ENCODE results near the gene NCR2. TPM values are rescaled to one million over a fixed set of nuclear protein-coding genes. Genes with fewer than 3 reads are reported as not detected.

The NCR2 gene
- total and polyA plus RNA-seq, 2 donors (not counting 1 experiment from before 2014, with no cell fraction given): not detected

GRCh38 chr6:41336824-41337223 lies 1.4 kb downstream of the NCR2 start:
- no peaks in the 10 kb centered on the region for H3K9me3 Mint-ChIP-seq (ENCODE audit: insufficient read depth)
- intact Hi-C loops (cut with micrococcal nuclease): no loop called here
- H3K36me3 ChIP-seq (replicated peaks in 1 of 2; ENCODE audit: control extremely low read depth in 1 of 2, control insufficient read depth in 1 of 2, extremely low read depth in 1 of 2, insufficient read depth in 2 of 2, low read length in 1 of 2): no peaks in the 10 kb centered on the region
- no peak overlapping the region for H3K27ac Mint-ChIP-seq
- ATAC-seq (ENCODE audit: low read depth): no peak
- ChIA-PET CTCF (interaction anchor here (0.9 to 1.6 kb wide), 3 partner anchors 17 to 32 kb away, joined by 3 to 4 read pairs (median 3); no protein-coding TSS in a partner anchor), POLR2A (no interaction called here)
- no peak overlapping the region for H3K4me3 Mint-ChIP-seq
- no peak for DNase-seq
- WGBS (ENCODE audit: insufficient coverage): no CpG with 5 or more reads among the region's 1 CpG
- H3K4me1 ChIP-seq (ENCODE audit: control insufficient read depth in 2 of 2, insufficient read depth in 2 of 2, low read length in 2 of 2): peaks cover 36 to 41% of the 10 kb centered on the region in 2 donors
- no peak overlapping the region for H3K4me3 ChIP-seq (ENCODE audit: control extremely low read depth in 1 of 5, extremely low read depth in 1 of 5, insufficient read depth in 1 of 5, low read depth in 2 of 5, low read length in 4 of 5)
- H3K27ac ChIP-seq (ENCODE audit: low read length in 2 of 2): no peak overlapping the region
- H3K27me3 Mint-ChIP-seq: no peaks in the 10 kb centered on the region
- H3K9me3 ChIP-seq (ENCODE audit: control extremely low read depth in 1 of 3, control insufficient read depth in 2 of 3, insufficient read depth in 1 of 3, low read length in 2 of 3): no peaks in the 10 kb centered on the region
- no peaks in the 10 kb centered on the region for H3K79me2 ChIP-seq (ENCODE audit: control insufficient read depth, insufficient read depth, low read length)
- peaks cover 41% of the 10 kb centered on the region for H3K4me1 Mint-ChIP-seq
- H3K9ac ChIP-seq (ENCODE audit: low read length): no peak overlapping the region
- H3K4me2 ChIP-seq (replicated peaks; ENCODE audit: low read depth, low read length, poor library complexity, severe bottlenecking): no peak overlapping the region
- no peaks in the 10 kb centered on the region for H4K20me1 ChIP-seq (ENCODE audit: control insufficient read depth, insufficient read depth, low read length, poor library complexity, severe bottlenecking)
- no peak overlapping the region for H2AFZ ChIP-seq (ENCODE audit: insufficient read depth, low read depth, low read length, poor library complexity, severe bottlenecking)
- TF ChIP-seq, protein P1, sequence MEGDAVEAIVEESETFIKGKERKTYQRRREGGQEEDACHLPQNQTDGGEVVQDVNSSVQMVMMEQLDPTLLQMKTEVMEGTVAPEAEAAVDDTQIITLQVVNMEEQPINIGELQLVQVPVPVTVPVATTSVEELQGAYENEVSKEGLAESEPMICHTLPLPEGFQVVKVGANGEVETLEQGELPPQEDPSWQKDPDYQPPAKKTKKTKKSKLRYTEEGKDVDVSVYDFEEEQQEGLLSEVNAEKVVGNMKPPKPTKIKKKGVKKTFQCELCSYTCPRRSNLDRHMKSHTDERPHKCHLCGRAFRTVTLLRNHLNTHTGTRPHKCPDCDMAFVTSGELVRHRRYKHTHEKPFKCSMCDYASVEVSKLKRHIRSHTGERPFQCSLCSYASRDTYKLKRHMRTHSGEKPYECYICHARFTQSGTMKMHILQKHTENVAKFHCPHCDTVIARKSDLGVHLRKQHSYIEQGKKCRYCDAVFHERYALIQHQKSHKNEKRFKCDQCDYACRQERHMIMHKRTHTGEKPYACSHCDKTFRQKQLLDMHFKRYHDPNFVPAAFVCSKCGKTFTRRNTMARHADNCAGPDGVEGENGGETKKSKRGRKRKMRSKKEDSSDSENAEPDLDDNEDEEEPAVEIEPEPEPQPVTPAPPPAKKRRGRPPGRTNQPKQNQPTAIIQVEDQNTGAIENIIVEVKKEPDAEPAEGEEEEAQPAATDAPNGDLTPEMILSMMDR (IDR thresholded peaks at IDR 0.05): no peak
- TF ChIP-seq EZH2 (IDR thresholded peaks at IDR 0.05; ENCODE audit: borderline replicate concordance, insufficient read depth, low read depth, low read length, poor library complexity, severe bottlenecking): no peak
- no peaks in the 10 kb centered on the region for H3K27me3 ChIP-seq (replicated peaks in 1 of 4; ENCODE audit: control extremely low read depth in 1 of 4, control insufficient read depth in 3 of 4, insufficient read depth in 4 of 4, low read length in 3 of 4)

- H3K27me3 ChIP-seq (replicated peaks in 1 of 4; ENCODE audit: control extremely low read depth in 1 of 4, control insufficient read depth in 3 of 4, insufficient read depth in 4 of 4, low read length in 3 of 4): no peaks in the 10 kb centered on the region
- no peak overlapping the region for H2AFZ ChIP-seq (ENCODE audit: insufficient read depth, low read depth, low read length, poor library complexity, severe bottlenecking)
- DNase-seq (no peak), ATAC-seq (ENCODE audit: low read depth) (no peak)
- intact Hi-C loops (cut with micrococcal nuclease): no loop called here
- ChIA-PET CTCF (interaction anchor here (0.7 to 1.0 kb wide), 2 partner anchors 32 to 310 kb away, joined by 3 to 4 read pairs; no protein-coding TSS in a partner anchor), POLR2A (no interaction called here)
- no peaks in the 10 kb centered on the region for H3K36me3 ChIP-seq (replicated peaks in 1 of 2; ENCODE audit: control extremely low read depth in 1 of 2, control insufficient read depth in 1 of 2, extremely low read depth in 1 of 2, insufficient read depth in 2 of 2, low read length in 1 of 2)
- Mint-ChIP-seq H3K4me1 (peaks cover 35% of the 10 kb centered on the region), H3K4me3 (no peak overlapping the region), H3K9me3 (ENCODE audit: insufficient read depth) (no peaks in the 10 kb centered on the region), H3K27me3 (no peaks in the 10 kb centered on the region), H3K27ac (no peak overlapping the region)
- H3K9me3 ChIP-seq (ENCODE audit: control extremely low read depth in 1 of 3, control insufficient read depth in 2 of 3, insufficient read depth in 1 of 3, low read length in 2 of 3): no peaks in the 10 kb centered on the region
- no peaks in the 10 kb centered on the region for H4K20me1 ChIP-seq (ENCODE audit: control insufficient read depth, insufficient read depth, low read length, poor library complexity, severe bottlenecking)
- H3K4me1 ChIP-seq (ENCODE audit: control insufficient read depth in 2 of 2, insufficient read depth in 2 of 2, low read length in 2 of 2): peaks cover 27 to 32% of the 10 kb centered on the region in 2 donors
- H3K27ac ChIP-seq (ENCODE audit: low read length in 2 of 2): no peak overlapping the region
- H3K79me2 ChIP-seq (ENCODE audit: control insufficient read depth, insufficient read depth, low read length): no peaks in the 10 kb centered on the region
- no CpG with 5 or more reads among the region's 4 CpGs for WGBS (ENCODE audit: insufficient coverage)
- TF ChIP-seq EZH2 (IDR thresholded peaks at IDR 0.05; ENCODE audit: borderline replicate concordance, insufficient read depth, low read depth, low read length, poor library complexity, severe bottlenecking): no peak
- TF ChIP-seq, protein P1 (IDR thresholded peaks at IDR 0.05): no peak
- H3K9ac ChIP-seq (ENCODE audit: low read length): no peak overlapping the region
- H3K4me2 ChIP-seq (replicated peaks; ENCODE audit: low read depth, low read length, poor library complexity, severe bottlenecking): no peak overlapping the region
- no peak overlapping the region for H3K4me3 ChIP-seq (ENCODE audit: control extremely low read depth in 1 of 5, extremely low read depth in 1 of 5, insufficient read depth in 1 of 5, low read depth in 2 of 5, low read length in 4 of 5)
Observed at GRCh38 chr6:41337709-41338108, 2.3 kb downstream of the NCR2 start.

Measured in B cell (primary cell).